Ovary (tissue), 9 donors: ENCODE results near the gene LIPG. TPM values are rescaled to one million over a fixed set of nuclear protein-coding genes. Genes with fewer than 3 reads are reported as not detected.

ENCODE experiments used
- DNase-seq, 5 donors: peaks; one replicate each; pipeline ENCODE4 v3.0.0-alpha.2; 2019 to 2020
- H3K27ac ChIP-seq, 2 donors: fragments of 200-600 bp; one replicate each; pipeline versions ENCODE4 v1.5.1 to v1.8.0; 2019 to 2022
- H3K27me3 ChIP-seq: fragments of 200-600 bp; one replicate; pipeline ENCODE4 v1.8.0; 2022
- H3K36me3 ChIP-seq: fragments of 200-600 bp; sonication (generic); one replicate; pipeline ENCODE4 v1.5.1; 2019
- H3K4me1 ChIP-seq: one replicate; pipeline ENCODE4 v1.8.1; 2013; ENCODE audit warnings: mild to moderate bottlenecking, moderate library complexity; ENCODE audit not compliant: insufficient read depth
- H3K4me3 ChIP-seq: fragments of 200-600 bp; sonication (generic); one replicate; pipeline ENCODE4 v1.5.1; 2017
- H3K9me3 ChIP-seq, 2 donors: fragments of 200-600 bp in 1 of 2; sonication (generic) in 1 of 2; one replicate each; pipeline versions ENCODE4 v1.5.1 to v1.8.1; 2013 to 2019; ENCODE audit warnings: mild to moderate bottlenecking in 1 of 2, moderate library complexity in 1 of 2
- CTCF ChIP-seq, 3 donors: fragments of 450-650 bp in 2 of 3; fragments of 200-600 bp in 1 of 3; IDR thresholded peaks; one replicate each; pipeline versions ENCODE4 v1.5.1 to v1.8.0; 2016 to 2022; ENCODE audit warnings: antibody characterized with exemption in 3 of 3, mild to moderate bottlenecking in 1 of 3
- EP300 ChIP-seq: sonication (generic); formaldehyde crosslinking; IDR thresholded peaks from one replicate; pipeline ENCODE4 v1.6.1; 2017; ENCODE audit warnings: antibody characterized with exemption
- POLR2A ChIP-seq: fragments of 450-650 bp; IDR thresholded peaks from one replicate; pipeline ENCODE4 v1.6.1; 2017; ENCODE audit warnings: antibody characterized with exemption, mild to moderate bottlenecking, moderate library complexity
- WGBS, 3 donors: extraction: QIAGEN DNeasy Blood & Tissue Kit in 1 of 3; methylation state at CpG; one replicate each; pipeline versions ENCODE4 v1.1.5 to v1.1.7; 2013 to 2017; 5-methylcytosine and 5-hydroxymethylcytosine counted together
- intact Hi-C, 4 donors: fragments of 100-400 bp; cut with DNase I; formaldehyde crosslinking; loops; one replicate each; pipeline versions ENCODE4 v1.11.0 to v1.15.1; 2022 to 2023
- polyA plus RNA-seq, 2 donors: library from polyadenylated mRNA; stranded (reverse); fragments of 200-250 nt in 1 of 2; fragments of 350-450 nt in 1 of 2; fragmentation: Illumina TruSeq in 1 of 2; extraction: RNeasy Lipid Tissue Mini Kit (QIAGEN cat#74804) in 1 of 2; gene quantifications; one replicate each; pipeline ENCODE4 v1.2.3, GENCODE V29; 2013 to 2014
- total RNA-seq, 7 donors: library from RNA; depleted of rRNA in 2 of 7; stranded (reverse); fragments of >200 nt in 2 of 7; fragmentation: NEBNext Ultra II Directional in 3 of 7; extraction: Animal tissue kit (Norgen Biotek cat#: 25700) in 3 of 7; gene quantifications; one replicate each; pipeline versions ENCODE4 v1.1.0 to v1.2.4, GENCODE V29; 2016 to 2023
- donor health status: DM: no; HTN: no; CAD: no; lungs with moderate emphysema.
- donor health status: DM: no; HTN: no; CAD: no.
- donor health status: Bipolar disorder and iron deficiency.
- donor health status: DM: yes; HTN: yes; CAD: no.
- donor health status: DM: no; HTN: no; CAD: no.
- donor health status: DM: yes; HTN: yes; CAD: no.

The LIPG gene
- total and polyA plus RNA-seq, 9 donors, result 0.23 to 3.9 (median 0.60) TPM; not detected in 1

DNA sequence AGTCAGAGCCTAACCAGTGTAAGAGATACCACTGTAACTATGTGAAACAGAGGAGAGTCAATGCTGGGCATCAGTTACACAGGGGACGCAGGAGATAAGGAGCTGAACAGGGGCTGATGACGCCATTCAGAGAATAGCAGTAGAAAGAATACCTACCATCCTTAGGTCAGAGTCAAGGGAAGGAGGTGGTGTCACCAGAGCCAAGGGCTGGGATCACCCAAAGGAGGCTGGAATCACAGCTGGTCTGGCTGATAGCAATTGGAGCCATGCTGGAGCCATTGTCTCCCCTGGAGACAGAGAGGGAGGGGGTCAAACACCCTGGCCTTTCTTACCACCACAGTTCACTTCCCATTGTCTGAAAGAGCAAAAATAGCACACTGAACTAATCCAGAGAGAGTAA, 37.5 kb upstream of the LIPG start:
- Histone ChIP-seq H3K36me3 (no peaks in the 10 kb centered on the region), H3K9me3 (no peaks in the 10 kb centered on the region), H3K4me3 (no peak overlapping the region), H3K27me3 (no peaks in the 10 kb centered on the region), H3K4me1 (no peaks in the 10 kb centered on the region), H3K27ac (no peak overlapping the region)
- TF ChIP-seq EP300, result no peak
- TF ChIP-seq POLR2A, result no peak
- no peak for TF ChIP-seq CTCF (IDR thresholded peaks at IDR 0.05)
- intact Hi-C loops, result no loop called here
- WGBS, 3 donors, result 95 to 97% (median 97%) methylated on average over 2 of the region's 2 CpGs
- DNase-seq, result no peak

DNA sequence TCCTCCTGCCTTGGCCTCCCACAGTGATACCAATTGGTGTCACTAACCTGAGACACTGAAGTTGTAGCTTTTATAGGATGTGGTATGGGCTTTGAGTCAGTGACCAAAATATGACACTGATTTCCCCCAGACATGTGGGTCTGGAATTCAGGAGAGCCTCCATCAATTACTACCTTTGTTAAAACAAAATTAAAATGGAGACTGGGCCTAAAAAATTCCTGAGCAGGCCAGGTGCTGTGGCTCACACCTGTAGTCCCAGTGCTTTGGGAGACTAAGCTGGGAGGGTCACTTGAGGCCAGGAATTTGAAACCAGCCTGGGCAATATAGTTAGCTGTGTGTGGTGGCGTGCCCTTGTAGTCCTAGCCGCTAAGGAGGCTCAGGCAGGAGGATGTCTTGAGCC, 36.9 kb upstream of the LIPG start:
- Histone ChIP-seq H3K27me3 (no peaks in the 10 kb centered on the region), H3K9me3 (no peaks in the 10 kb centered on the region), H3K4me3 (no peak overlapping the region), H3K27ac (no peak overlapping the region), H3K4me1 (no peaks in the 10 kb centered on the region), H3K36me3 (no peaks in the 10 kb centered on the region)
- TF ChIP-seq CTCF (IDR thresholded peaks at IDR 0.05) (no peak), EP300 (no peak), POLR2A (no peak)
- intact Hi-C loops, result no loop called here
- no peak for DNase-seq
- WGBS, 3 donors, result 98 to 100% (median 100%) methylated on average over 2 of the region's 2 CpGs

GRCh38 chr18:49525981-49526380, 35.9 kb upstream of the LIPG start:
- H3K27ac ChIP-seq, result no peak overlapping the region
- intact Hi-C loops, result no loop called here
- TF ChIP-seq POLR2A (no peak), EP300 (no peak), CTCF (IDR thresholded peaks at IDR 0.05) (no peak)
- H3K9me3 ChIP-seq, result no peaks in the 10 kb centered on the region
- no peak overlapping the region for H3K4me3 ChIP-seq
- no peaks in the 10 kb centered on the region for H3K36me3 ChIP-seq
- DNase-seq, result no peak
- no peaks in the 10 kb centered on the region for H3K27me3 ChIP-seq
- WGBS, 3 donors, result 96 to 100% (median 99%) methylated on average over 2 of the region's 2 CpGs
- H3K4me1 ChIP-seq, result no peaks in the 10 kb centered on the region

GRCh38 chr18:49527631-49528327, 34.1 kb upstream of the LIPG start:
- Histone ChIP-seq H3K27me3 (no peaks in the 10 kb centered on the region), H3K36me3 (no peaks in the 10 kb centered on the region), H3K4me1 (no peaks in the 10 kb centered on the region), H3K27ac (no peak overlapping the region), H3K4me3 (no peak overlapping the region), H3K9me3 (no peaks in the 10 kb centered on the region)
- DNase-seq, result no peak
- no peak for TF ChIP-seq POLR2A
- TF ChIP-seq EP300, result no peak
- no peak for TF ChIP-seq CTCF (IDR thresholded peaks at IDR 0.05)
- WGBS, 3 donors, result 56 to 65% (median 63%) methylated on average over 8 of the region's 8 CpGs
- intact Hi-C loops, result no loop called here
